Liver (tissue), 9 donors: ENCODE results near the gene PTPRC. TPM values are rescaled to one million over a fixed set of nuclear protein-coding genes. Genes with fewer than 3 reads are reported as not detected.

Experiments used
- DNase-seq: peaks from one replicate; pipeline ENCODE4 v3.0.0-alpha.2; 2017; ENCODE audit warnings: low spot score
- H3K27ac ChIP-seq, 2 donors: one replicate each; pipeline ENCODE4 v1.7.0; 2013; ENCODE audit warnings: inconsistent platforms in 2 of 2, low read length in 2 of 2, control low read depth in 1 of 2, low read depth in 1 of 2, mild to moderate bottlenecking in 1 of 2
- H3K27me3 ChIP-seq, 4 donors: one replicate each; pipeline versions ENCODE4 v1.6.1 to v1.7.0; 2013; ENCODE audit warnings: low read length in 3 of 4, inconsistent platforms in 1 of 4, mild to moderate bottlenecking in 1 of 4, moderate library complexity in 1 of 4; ENCODE audit not compliant: control insufficient read depth in 4 of 4, insufficient read depth in 4 of 4
- H3K36me3 ChIP-seq, 4 donors: one replicate each; pipeline versions ENCODE4 v1.6.1 to v1.7.0; 2013; ENCODE audit warnings: low read length in 3 of 4, mild to moderate bottlenecking in 3 of 4, low read depth in 1 of 4, moderate library complexity in 1 of 4; ENCODE audit not compliant: control insufficient read depth in 4 of 4, insufficient read depth in 3 of 4
- H3K4me1 ChIP-seq, 4 donors: one replicate each; pipeline versions ENCODE4 v1.6.1 to v1.7.0; 2013; ENCODE audit warnings: low read length in 3 of 4, mild to moderate bottlenecking in 3 of 4, moderate library complexity in 1 of 4; ENCODE audit not compliant: control insufficient read depth in 4 of 4, insufficient read depth in 4 of 4
- H3K4me3 ChIP-seq, 3 donors: one replicate each; pipeline versions ENCODE4 v1.6.1 to v1.7.0; 2013; ENCODE audit warnings: low read length in 3 of 3, control low read depth in 1 of 3, low read depth in 1 of 3, mild to moderate bottlenecking in 1 of 3
- H3K9ac ChIP-seq, 2 donors: one replicate each; pipeline ENCODE4 v1.7.0; 2013; ENCODE audit warnings: low read length in 2 of 2, mild to moderate bottlenecking in 2 of 2, moderate library complexity in 2 of 2, control low read depth in 1 of 2, low read depth in 1 of 2
- H3K9me3 ChIP-seq, 4 donors: one replicate each; pipeline versions ENCODE4 v1.6.1 to v1.7.0; 2013; ENCODE audit warnings: low read length in 3 of 4; ENCODE audit not compliant: control insufficient read depth in 4 of 4
- CTCF ChIP-seq: fragments of 150-350 bp; IDR thresholded peaks from 2 replicates; pipeline ENCODE4 v1.5.1; 2017; ENCODE audit warnings: improper control_type of control experiment, low read depth, low read length; ENCODE audit not compliant: missing input control
- EGR1 ChIP-seq, 2 donors: IDR thresholded peaks; 2 replicates each; pipeline ENCODE4 v1.6.1; 2016 to 2018; ENCODE audit warnings: antibody characterized with exemption in 2 of 2, low read depth in 2 of 2
- FOXA1 ChIP-seq: IDR thresholded peaks from 2 replicates; pipeline ENCODE4 v1.6.1; 2016; ENCODE audit warnings: antibody characterized with exemption
- FOXA2 ChIP-seq: IDR thresholded peaks from 2 replicates; pipeline ENCODE4 v1.6.1; 2016; ENCODE audit warnings: antibody characterized with exemption
- GABPA ChIP-seq, 2 donors: IDR thresholded peaks in 1 of 2; conservative IDR thresholded peaks in 1 of 2; 2 replicates each; pipeline ENCODE4 v1.6.1; 2016; ENCODE audit warnings: antibody characterized with exemption in 2 of 2, mild to moderate bottlenecking in 1 of 2, moderate library complexity in 1 of 2
- HNF4A ChIP-seq, 2 donors: conservative IDR thresholded peaks; 2 replicates each; pipeline ENCODE4 v1.6.1; 2016; ENCODE audit warnings: antibody characterized with exemption in 2 of 2, mild to moderate bottlenecking in 2 of 2
- HNF4G ChIP-seq: IDR thresholded peaks from 2 replicates; pipeline ENCODE4 v1.6.1; 2016; ENCODE audit warnings: antibody characterized with exemption
- JUND ChIP-seq, 2 donors: IDR thresholded peaks; 2 replicates each; pipeline ENCODE4 v1.6.1; 2016; ENCODE audit warnings: antibody characterized with exemption in 2 of 2
- MAX ChIP-seq: IDR thresholded peaks from 2 replicates; pipeline ENCODE4 v1.6.1; 2016; ENCODE audit warnings: antibody characterized with exemption
- NR2F2 ChIP-seq: IDR thresholded peaks from 2 replicates; pipeline ENCODE4 v1.6.1; 2016; ENCODE audit warnings: antibody characterized with exemption
- RAD21 ChIP-seq, 2 donors: IDR thresholded peaks; 2 replicates each; pipeline ENCODE4 v1.6.1; 2016; ENCODE audit warnings: antibody characterized with exemption in 2 of 2, mild to moderate bottlenecking in 2 of 2
- RXRA ChIP-seq, 2 donors: IDR thresholded peaks; 2 replicates each; pipeline ENCODE4 v1.6.1; 2017 to 2018; ENCODE audit warnings: antibody characterized with exemption in 2 of 2, mild to moderate bottlenecking in 1 of 2
- SP1 ChIP-seq: IDR thresholded peaks from 2 replicates; pipeline ENCODE4 v1.6.1; 2018; ENCODE audit warnings: antibody characterized with exemption, mild to moderate bottlenecking
- TAF1 ChIP-seq: conservative IDR thresholded peaks from 2 replicates; pipeline ENCODE4 v1.6.1; 2016; ENCODE audit warnings: antibody characterized with exemption, mild to moderate bottlenecking
- YY1 ChIP-seq: IDR thresholded peaks from 2 replicates; pipeline ENCODE4 v1.6.1; 2016; ENCODE audit warnings: antibody characterized with exemption, mild to moderate bottlenecking
- ZBTB33 ChIP-seq: IDR thresholded peaks from 2 replicates; pipeline ENCODE4 v1.6.1; 2016; ENCODE audit warnings: antibody characterized with exemption
- WGBS: extraction: QIAGEN DNeasy Blood & Tissue Kit; methylation state at CpG from one replicate; pipeline ENCODE4 v1.1.7; 2013; 5-methylcytosine and 5-hydroxymethylcytosine counted together
- polyA plus RNA-seq, 2 donors: library from polyadenylated mRNA; stranded (reverse) in 1 of 2; unstranded in 1 of 2; fragments of 200-250 nt in 1 of 2; fragments of >200 nt in 1 of 2; fragmentation: Nextera tagmentation in 1 of 2; extraction: Ambion mirVana in 1 of 2; gene quantifications; one replicate each; pipeline versions ENCODE4 v1.2.1 to v1.2.3, GENCODE V29; 2013 to 2015
- total RNA-seq, 2 donors: library from RNA; depleted of rRNA; stranded (reverse); fragments of >200 nt; gene quantifications; one replicate each; pipeline ENCODE4 v1.2.3, GENCODE V29; 2014
- TF ChIP-seq, protein P1 (sequence below): IDR thresholded peaks from 2 replicates; pipeline ENCODE4 v1.6.1; 2016; ENCODE audit warnings: antibody characterized with exemption, mild to moderate bottlenecking
- TF ChIP-seq, protein P2 (sequence below): IDR thresholded peaks from 2 replicates; pipeline ENCODE4 v1.6.1; 2016; ENCODE audit warnings: antibody characterized with exemption
- donor health status: healthy.
- donor health status: healthy.
- donor health status: healthy.
- donor health status: healthy.
- donor health status: healthy.

Gene PTPRC
- total and polyA plus RNA-seq, 4 donors: 5.8 to 34.1 (median 16.2) TPM

DNA sequence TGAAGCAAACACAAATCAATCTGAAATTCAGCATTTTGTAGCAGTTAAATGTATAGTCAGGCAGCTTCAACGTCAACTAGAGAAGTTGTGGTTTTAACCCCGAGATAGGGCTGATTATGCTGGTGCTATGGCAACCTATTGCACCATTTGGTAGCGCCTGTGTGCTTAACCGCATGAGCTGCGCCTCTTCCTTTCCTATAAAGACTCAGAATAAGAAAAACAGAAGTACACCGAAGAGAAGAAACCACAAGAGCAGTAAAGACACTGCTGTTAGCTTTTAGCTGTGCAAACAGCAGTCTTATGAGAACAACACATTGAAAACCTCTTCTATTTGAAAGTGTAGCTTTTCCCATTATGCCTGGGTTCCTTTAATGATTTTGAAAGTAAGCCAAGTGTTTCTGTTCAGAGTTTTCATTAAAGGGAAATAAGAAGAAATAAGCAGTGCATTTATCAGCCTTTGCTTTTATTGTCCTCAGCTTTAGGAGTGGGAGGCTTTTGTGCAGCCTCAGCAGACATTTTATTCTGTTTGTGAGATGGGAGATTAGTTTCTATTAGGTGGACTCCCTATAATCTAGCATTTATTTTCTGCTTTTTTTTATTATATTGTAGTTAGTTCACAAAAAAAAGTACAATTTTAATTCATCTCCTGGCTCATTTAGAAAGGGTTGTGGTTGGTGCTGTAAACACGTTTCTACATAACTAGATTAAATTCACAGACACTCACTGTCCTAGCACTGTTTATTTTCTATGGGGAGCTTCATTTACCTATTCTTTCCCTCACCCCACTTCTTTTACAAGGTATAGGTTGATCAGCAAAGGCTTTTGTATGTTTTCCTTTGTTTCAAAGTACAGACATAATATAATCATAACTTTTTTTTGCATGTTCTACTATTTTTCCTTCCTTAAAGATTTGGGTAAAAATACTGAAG, 43.3 kb downstream of the PTPRC start:
- TF ChIP-seq FOXA1: no peak
- TF ChIP-seq ZBTB33: no peak
- TF ChIP-seq TAF1: no peak
- TF ChIP-seq CTCF: no peak
- peak; percentile 26 for TF ChIP-seq YY1
- no peak for TF ChIP-seq FOXA2
- no peak for TF ChIP-seq HNF4G
- TF ChIP-seq RXRA (IDR thresholded peaks at IDR 0.05): peak in 1 of 2 donors; percentile 3
- TF ChIP-seq GABPA (IDR thresholded peaks at IDR 0.05 in 1 of 2, conservative IDR thresholded peaks at IDR 0.05 in 1 of 2): no peak
- TF ChIP-seq JUND (IDR thresholded peaks at IDR 0.05): no peak
- TF ChIP-seq SP1: peak; percentile 40
- TF ChIP-seq MAX: peak; percentile 37
- no peak for TF ChIP-seq HNF4A (conservative IDR thresholded peaks at IDR 0.05)
- TF ChIP-seq, protein P1, sequence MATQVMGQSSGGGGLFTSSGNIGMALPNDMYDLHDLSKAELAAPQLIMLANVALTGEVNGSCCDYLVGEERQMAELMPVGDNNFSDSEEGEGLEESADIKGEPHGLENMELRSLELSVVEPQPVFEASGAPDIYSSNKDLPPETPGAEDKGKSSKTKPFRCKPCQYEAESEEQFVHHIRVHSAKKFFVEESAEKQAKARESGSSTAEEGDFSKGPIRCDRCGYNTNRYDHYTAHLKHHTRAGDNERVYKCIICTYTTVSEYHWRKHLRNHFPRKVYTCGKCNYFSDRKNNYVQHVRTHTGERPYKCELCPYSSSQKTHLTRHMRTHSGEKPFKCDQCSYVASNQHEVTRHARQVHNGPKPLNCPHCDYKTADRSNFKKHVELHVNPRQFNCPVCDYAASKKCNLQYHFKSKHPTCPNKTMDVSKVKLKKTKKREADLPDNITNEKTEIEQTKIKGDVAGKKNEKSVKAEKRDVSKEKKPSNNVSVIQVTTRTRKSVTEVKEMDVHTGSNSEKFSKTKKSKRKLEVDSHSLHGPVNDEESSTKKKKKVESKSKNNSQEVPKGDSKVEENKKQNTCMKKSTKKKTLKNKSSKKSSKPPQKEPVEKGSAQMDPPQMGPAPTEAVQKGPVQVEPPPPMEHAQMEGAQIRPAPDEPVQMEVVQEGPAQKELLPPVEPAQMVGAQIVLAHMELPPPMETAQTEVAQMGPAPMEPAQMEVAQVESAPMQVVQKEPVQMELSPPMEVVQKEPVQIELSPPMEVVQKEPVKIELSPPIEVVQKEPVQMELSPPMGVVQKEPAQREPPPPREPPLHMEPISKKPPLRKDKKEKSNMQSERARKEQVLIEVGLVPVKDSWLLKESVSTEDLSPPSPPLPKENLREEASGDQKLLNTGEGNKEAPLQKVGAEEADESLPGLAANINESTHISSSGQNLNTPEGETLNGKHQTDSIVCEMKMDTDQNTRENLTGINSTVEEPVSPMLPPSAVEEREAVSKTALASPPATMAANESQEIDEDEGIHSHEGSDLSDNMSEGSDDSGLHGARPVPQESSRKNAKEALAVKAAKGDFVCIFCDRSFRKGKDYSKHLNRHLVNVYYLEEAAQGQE: no peak
- TF ChIP-seq NR2F2: no peak
- no peak for TF ChIP-seq EGR1 (IDR thresholded peaks at IDR 0.05; ENCODE audit: low read depth in 2 of 2)
- TF ChIP-seq RAD21 (IDR thresholded peaks at IDR 0.05): peak in 1 of 2 donors; percentile 16
- TF ChIP-seq, protein P2, sequence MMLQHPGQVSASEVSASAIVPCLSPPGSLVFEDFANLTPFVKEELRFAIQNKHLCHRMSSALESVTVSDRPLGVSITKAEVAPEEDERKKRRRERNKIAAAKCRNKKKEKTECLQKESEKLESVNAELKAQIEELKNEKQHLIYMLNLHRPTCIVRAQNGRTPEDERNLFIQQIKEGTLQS: no peak
- Histone ChIP-seq H3K27me3 (no peaks in the 10 kb centered on the region), H3K4me1 (peaks cover 0 to 5% (median 2%) of the 10 kb centered on the region in 4 donors), H3K4me3 (no peak overlapping the region), H3K9ac (peak overlapping the region in 1 of 2 donors; percentile 63), H3K36me3 (no peaks in the 10 kb centered on the region), H3K27ac (peak overlapping the region; percentile 32 to 62), H3K9me3 (no peaks in the 10 kb centered on the region)
- 19% methylated on average over 7 of the region's 7 CpGs for WGBS
- DNase-seq: no peak
